Upper lobe of left lung (tissue), 6 donors: ENCODE measurements around the gene PWP1. TPM values are rescaled to one million over a fixed set of nuclear protein-coding genes. Genes with fewer than 3 reads are reported as not detected.

Source experiments
- ATAC-seq, 2 donors: fragments of 200-7000 bp; cut with Tn5 transposase; one replicate each; pipeline ENCODE4 v1.9.1; 2022; ENCODE audit warnings: mild to moderate bottlenecking in 2 of 2, moderate library complexity in 2 of 2; ENCODE audit not compliant: low FRiP score in 2 of 2
- DNase-seq, 2 donors: peaks; one replicate each; pipeline ENCODE4 v3.0.0-alpha.2; 2019 to 2020
- H3K27ac ChIP-seq, 4 donors: fragments of 200-600 bp; sonication (generic); one replicate each; pipeline ENCODE4 v1.5.1; 2016 to 2019
- H3K27me3 ChIP-seq, 4 donors: fragments of 200-600 bp; sonication (generic); one replicate each; pipeline ENCODE4 v1.5.1; 2017 to 2019
- H3K36me3 ChIP-seq, 4 donors: fragments of 200-600 bp; sonication (generic); one replicate each; pipeline ENCODE4 v1.5.1; 2016 to 2019
- H3K4me1 ChIP-seq, 4 donors: fragments of 200-600 bp; sonication (generic); one replicate each; pipeline ENCODE4 v1.5.1; 2018 to 2019
- H3K4me3 ChIP-seq, 4 donors: fragments of 200-600 bp; sonication (generic); one replicate each; pipeline ENCODE4 v1.5.1; 2017 to 2019; ENCODE audit warnings: mild to moderate bottlenecking in 2 of 4, moderate library complexity in 1 of 4
- H3K9me3 ChIP-seq, 4 donors: fragments of 200-600 bp; sonication (generic); one replicate each; pipeline ENCODE4 v1.5.1; 2018 to 2019
- CTCF ChIP-seq, 6 experiments: fragments of 450-650 bp in 4 of 6; fragments of 200-600 bp in 2 of 6; sonication (generic) in 2 of 6; IDR thresholded peaks; one replicate each; pipeline ENCODE4 v1.5.1; 2016 to 2019; ENCODE audit warnings: antibody characterized with exemption in 6 of 6
- EP300 ChIP-seq, 4 donors: sonication (generic); formaldehyde crosslinking; IDR thresholded peaks; one replicate each; pipeline ENCODE4 v1.5.1; 2017; ENCODE audit warnings: antibody characterized with exemption in 4 of 4, control low read depth in 2 of 4
- POLR2A ChIP-seq, 4 donors: fragments of 450-650 bp; IDR thresholded peaks; one replicate each; pipeline ENCODE4 v1.5.1; 2016 to 2017; ENCODE audit warnings: antibody characterized with exemption in 4 of 4, mild to moderate bottlenecking in 2 of 4
- POLR2AphosphoS5 ChIP-seq, 2 donors: sonication (generic); formaldehyde crosslinking; IDR thresholded peaks; one replicate each; pipeline ENCODE4 v1.5.1; 2017; ENCODE audit warnings: antibody characterized with exemption in 2 of 2
- WGBS, 2 donors: methylation state at CpG; one replicate each; pipeline ENCODE4 v1.1.5; 2017 to 2018; 5-methylcytosine and 5-hydroxymethylcytosine counted together
- total RNA-seq, 6 donors: library from RNA; depleted of rRNA in 4 of 6; stranded (reverse); fragments of >200 nt in 4 of 6; gene quantifications; one replicate each; pipeline versions ENCODE4 v1.1.0 to v1.2.1, GENCODE V29; 2016 to 2021
- donor health status: DM: no; HTN: no; CAD: no; lungs with moderate emphysema.
- donor health status: DM: no; HTN: yes; CAD: no; lungs with severe emphysema.

Gene PWP1
- total RNA-seq, result 10 to 100 TPM; 23.6 to 87.0 (median 39.3) TPM

- ATAC-seq, result peak; percentile 94 to 97
- Histone ChIP-seq H3K36me3 (peaks cover 8 to 25% (median 21%) of the 10 kb centered on the region in 4 donors), H3K4me1 (peaks cover 18 to 22% (median 19%) of the 10 kb centered on the region in 4 donors), H3K4me3 (peak within 1 kb of the TSS; percentile 90 to 97 (median 92)), H3K27ac (peak within 1 kb of the TSS; percentile 78 to 90 (median 86)), H3K27me3 (no peaks in the 10 kb centered on the region), H3K9me3 (no peaks in the 10 kb centered on the region)
- 0 to 1% methylated on average over 28 to 37 of the region's 51 CpGs for WGBS, 2 donors
- TF ChIP-seq POLR2A (IDR thresholded peaks at IDR 0.05) (peak in 2 of 4 donors; percentile 80 to 86), CTCF (IDR thresholded peaks at IDR 0.05) (no peak), EP300 (IDR thresholded peaks at IDR 0.05) (no peak), POLR2AphosphoS5 (IDR thresholded peaks at IDR 0.05) (peak; percentile 91 to 93)
- peak; percentile 96 to 97 for DNase-seq
Measured at GRCh38 chr12:107685360-107686248, at the start of gene PWP1. Gene PWP1, plus strand, starts transcription at chr12:107685799. Its CDS starts 101 bp downstream, at chr12:107685900.

- Histone ChIP-seq H3K27ac (no peak overlapping the region), H3K27me3 (no peaks in the 10 kb centered on the region), H3K9me3 (no peaks in the 10 kb centered on the region), H3K4me3 (no peak overlapping the region), H3K4me1 (no peaks in the 10 kb centered on the region), H3K36me3 (no peaks in the 10 kb centered on the region)
- ATAC-seq, result no peak
- TF ChIP-seq CTCF (IDR thresholded peaks at IDR 0.05) (no peak), POLR2A (IDR thresholded peaks at IDR 0.05) (no peak), EP300 (IDR thresholded peaks at IDR 0.05) (no peak), POLR2AphosphoS5 (IDR thresholded peaks at IDR 0.05) (no peak)
- DNase-seq, result no peak
Measured at GRCh38 chr12:107641154-107641553, 44.4 kb upstream of the PWP1 start.

GRCh38 chr12:107642240-107642639, 43.4 kb upstream of the PWP1 start:
- DNase-seq, result no peak
- Histone ChIP-seq H3K4me1 (no peaks in the 10 kb centered on the region), H3K36me3 (no peaks in the 10 kb centered on the region), H3K27me3 (no peaks in the 10 kb centered on the region), H3K27ac (no peak overlapping the region), H3K9me3 (no peaks in the 10 kb centered on the region), H3K4me3 (no peak overlapping the region)
- TF ChIP-seq POLR2AphosphoS5 (IDR thresholded peaks at IDR 0.05) (no peak), POLR2A (IDR thresholded peaks at IDR 0.05) (no peak), CTCF (IDR thresholded peaks at IDR 0.05) (no peak), EP300 (IDR thresholded peaks at IDR 0.05) (no peak)
- ATAC-seq, result no peak
- WGBS, 2 donors, result 77 to 80% methylated on average over 5 of the region's 5 CpGs

- ATAC-seq, result no peak
- Histone ChIP-seq H3K4me1 (no peaks in the 10 kb centered on the region), H3K36me3 (no peaks in the 10 kb centered on the region), H3K4me3 (no peak overlapping the region), H3K9me3 (no peaks in the 10 kb centered on the region), H3K27me3 (no peaks in the 10 kb centered on the region), H3K27ac (no peak overlapping the region)
- TF ChIP-seq POLR2A (IDR thresholded peaks at IDR 0.05) (no peak), EP300 (IDR thresholded peaks at IDR 0.05) (no peak), POLR2AphosphoS5 (IDR thresholded peaks at IDR 0.05) (no peak), CTCF (IDR thresholded peaks at IDR 0.05) (no peak)
- DNase-seq, result peak in 1 of 2 donors; percentile 41
- WGBS, 2 donors, result 55 to 65% methylated on average over 24 to 27 of the region's 27 CpGs
Measured at GRCh38 chr12:107645630-107646333, 39.8 kb upstream of the PWP1 start.
